ENCODE measurements around the gene ADAT2.

The ADAT2 gene

DNA sequence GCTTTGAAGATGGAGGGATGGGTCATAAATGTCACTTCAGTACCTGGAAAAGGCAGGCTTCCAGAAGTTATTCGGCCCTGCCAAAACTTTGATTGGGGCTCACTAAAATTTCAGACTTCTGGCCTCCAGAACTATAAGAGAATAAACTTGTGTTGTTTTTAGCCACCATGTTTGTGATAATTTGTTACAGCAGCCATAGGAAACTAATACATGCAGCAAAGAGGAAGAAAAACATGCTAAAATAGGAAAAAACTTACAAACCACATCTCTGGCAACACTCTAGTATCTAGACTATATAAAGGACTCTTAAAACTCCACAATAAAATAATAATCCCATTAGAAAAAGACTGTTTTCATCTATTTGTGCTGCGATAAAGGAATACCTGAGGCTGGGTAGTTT is 9.5 kb downstream of the ADAT2 start:
- no peak for DNase-seq

- DNase-seq = no peak
Observed at GRCh38 chr6:143432588-143432987, 17.9 kb downstream of the ADAT2 start.

GRCh38 chr6:143431226-143431625 is 19.3 kb downstream of the ADAT2 start:
- no peak for DNase-seq

DNA sequence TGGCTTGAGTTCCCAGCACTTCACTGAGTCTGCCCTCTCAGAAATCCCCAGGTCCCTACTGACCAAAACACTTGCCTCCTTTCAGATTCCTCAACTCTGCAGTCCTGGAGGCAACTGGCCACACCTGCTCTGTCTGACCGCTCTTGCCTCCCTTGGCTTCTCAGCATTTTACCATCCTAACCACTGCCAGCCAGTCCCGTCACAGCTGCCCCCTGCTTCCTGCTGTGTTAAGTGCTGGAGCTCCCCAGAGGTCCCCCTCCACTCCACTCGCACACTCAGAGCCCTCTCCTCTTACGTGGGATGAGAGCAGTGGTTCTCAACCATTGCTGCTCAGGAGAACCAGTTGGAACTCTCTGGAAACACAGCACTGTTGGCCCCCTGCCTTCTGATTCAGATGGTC is 20.5 kb downstream of the ADAT2 start:
- no peak for DNase-seq

DNA sequence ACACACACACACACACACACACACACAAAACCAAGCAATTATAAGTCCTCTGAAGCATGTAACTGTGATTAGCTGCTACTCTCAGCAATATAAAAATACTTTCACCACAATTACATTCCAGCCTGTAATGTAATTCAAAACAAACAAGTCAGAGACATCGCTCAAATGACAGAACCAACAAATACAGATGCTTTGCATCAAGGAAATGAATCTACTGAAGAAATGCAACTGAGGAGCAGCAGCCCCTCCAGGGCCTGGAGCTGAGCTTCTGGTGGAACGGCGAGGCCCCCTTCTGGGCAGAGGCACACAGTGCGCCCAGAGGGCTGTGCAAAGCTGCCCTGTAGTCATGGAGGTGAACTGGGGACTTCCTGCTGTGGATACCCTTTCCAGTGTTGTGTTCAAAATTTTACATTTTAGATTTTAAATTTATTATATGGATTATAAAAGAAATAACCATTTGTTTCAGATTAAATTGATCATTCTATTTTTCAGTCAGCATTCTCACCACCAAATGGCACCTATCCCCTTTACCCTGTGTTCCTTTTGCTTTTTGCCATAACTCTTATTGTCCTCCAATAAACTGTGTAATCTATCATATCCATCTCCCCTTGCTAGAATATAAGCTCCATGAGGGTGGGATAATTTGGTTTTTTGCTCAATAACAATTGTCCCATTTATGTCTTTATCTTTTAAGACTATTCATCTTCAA is 23.2 kb downstream of the ADAT2 start:
- DNase-seq = peak in 11 of 14 donors; percentile 8 to 72 (median 25)

DNA sequence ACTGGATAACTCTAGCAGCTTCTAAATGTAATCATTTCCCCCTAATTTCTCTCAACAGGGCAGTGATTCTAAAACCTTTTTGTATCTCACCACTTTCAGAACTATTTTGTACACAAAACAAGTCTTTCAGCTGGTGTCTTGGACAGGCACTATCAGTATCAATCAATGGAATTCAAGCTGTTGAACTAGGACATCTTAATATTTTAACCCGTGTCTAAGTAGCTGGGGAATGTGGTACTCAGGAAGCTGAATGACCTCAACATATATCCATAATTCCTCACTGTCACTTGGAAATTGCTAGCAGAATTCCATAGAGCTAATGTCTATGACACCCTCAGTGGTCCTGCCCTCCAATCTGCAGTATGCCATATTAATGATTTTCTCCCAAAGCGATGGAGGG is 24.5 kb downstream of the ADAT2 start:
- DNase-seq = no peak

DNA sequence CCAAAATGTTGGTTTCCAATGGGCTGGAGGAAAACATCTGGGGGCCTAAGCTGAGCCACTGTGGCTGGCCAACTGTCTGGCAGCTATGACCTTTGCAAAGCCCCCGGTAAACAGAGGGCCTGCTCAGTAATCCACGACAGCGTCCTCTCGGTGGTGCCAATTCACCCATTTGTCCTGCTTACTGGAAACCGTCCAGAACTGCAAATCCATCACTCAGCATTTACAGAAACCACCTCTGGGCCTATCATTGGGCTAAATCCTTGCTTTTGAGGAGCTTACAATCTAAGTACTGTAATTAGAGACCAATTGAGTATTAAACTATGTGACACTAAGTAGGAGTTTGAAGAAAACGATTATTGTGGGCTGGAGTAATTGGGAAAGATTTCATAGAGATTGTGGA is 31.0 kb downstream of the ADAT2 start:
- no peak for DNase-seq

GRCh38 chr6:143414769-143415168 is 35.7 kb downstream of the ADAT2 start:
- no peak for DNase-seq

- no peak for DNase-seq
Observed at GRCh38 chr6:143410859-143411270, 39.6 kb downstream of the ADAT2 start.

- DNase-seq = no peak
Observed at GRCh38 chr6:143408787-143409162, 41.7 kb downstream of the ADAT2 start.

- DNase-seq = no peak
Observed at GRCh38 chr6:143408151-143408786, 42.2 kb downstream of the ADAT2 start.

DNA sequence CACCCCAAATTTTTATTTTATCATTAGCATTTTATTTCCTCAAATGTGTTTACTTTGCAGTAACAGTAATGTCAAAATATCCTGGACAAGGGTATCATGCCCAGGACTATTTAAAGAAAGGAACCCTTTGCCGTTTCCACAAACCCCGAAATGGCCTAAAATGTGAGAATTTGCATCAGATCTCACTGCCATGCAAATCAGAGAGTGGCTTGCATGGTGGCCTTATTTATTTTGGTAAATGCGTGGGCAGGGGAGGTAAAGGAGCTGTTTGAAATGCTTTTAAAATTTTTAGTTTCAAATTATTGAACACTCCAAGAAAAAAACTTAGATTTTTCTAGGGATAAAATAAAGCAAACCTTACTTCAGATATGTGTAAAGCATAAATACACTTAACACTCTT is 43.8 kb downstream of the ADAT2 start:
- DNase-seq = no peak

GRCh38 chr6:143405373-143406154 is 44.9 kb downstream of the ADAT2 start:
- DNase-seq = no peak

DNA sequence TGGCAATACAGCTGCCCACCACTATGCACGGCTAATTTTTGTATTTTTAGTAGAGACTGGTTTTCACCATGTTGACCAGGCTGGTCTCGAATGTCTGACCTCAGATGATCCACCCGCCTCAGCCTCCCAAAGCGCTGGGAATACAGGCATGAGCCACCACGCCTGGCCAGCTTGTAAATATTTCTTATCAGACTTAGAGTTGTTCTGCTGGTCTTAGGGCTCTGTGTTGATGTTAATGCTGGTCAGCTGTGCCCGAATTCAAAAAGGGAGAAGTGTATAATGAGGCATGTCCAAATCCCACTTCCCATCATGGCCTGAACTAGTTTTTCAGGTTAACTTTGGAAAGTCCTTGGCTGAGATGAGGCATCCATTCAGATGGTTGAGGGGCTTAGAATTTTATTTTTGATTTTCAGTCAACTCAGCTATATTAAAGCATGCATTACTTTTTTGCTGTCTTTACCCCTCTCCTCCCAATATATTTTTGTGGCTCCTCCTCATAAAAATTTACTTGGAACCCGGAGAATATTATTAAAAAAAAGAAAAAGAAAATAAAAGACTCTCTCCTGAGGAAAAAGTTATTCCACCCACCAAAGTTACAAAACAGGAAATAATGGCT is 47.7 kb downstream of the ADAT2 start:
- no peak for DNase-seq

GRCh38 chr6:143401636-143402370 is 48.7 kb downstream of the ADAT2 start:
- DNase-seq = no peak

- DNase-seq = no peak
Observed at GRCh38 chr6:143401068-143401446, 49.4 kb downstream of the ADAT2 start.

GRCh38 chr6:143400258-143401067 is 50.0 kb downstream of the ADAT2 start:
- no peak for DNase-seq

GRCh38 chr6:143399775-143400174 is 50.7 kb downstream of the ADAT2 start:
- DNase-seq = no peak

DNA sequence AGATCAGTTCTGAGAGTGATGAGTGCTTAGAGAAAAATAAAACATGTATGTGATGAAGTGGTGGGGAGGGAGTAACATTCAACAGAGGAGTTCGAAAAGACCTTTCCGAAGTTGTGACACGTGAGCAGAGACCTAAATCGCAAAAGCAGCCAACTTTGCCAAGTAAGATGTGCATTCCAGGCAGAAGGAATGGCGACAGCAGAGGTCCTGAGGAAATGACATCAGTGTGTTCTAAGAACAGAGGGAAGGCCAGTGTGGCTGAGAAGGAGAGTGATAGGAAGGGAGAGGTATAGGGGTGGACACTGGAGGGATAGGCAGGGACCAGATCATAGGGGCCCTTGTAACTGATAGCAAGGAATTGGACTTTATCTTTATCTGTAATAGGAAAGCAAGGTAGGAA is 51.3 kb downstream of the ADAT2 start:
- DNase-seq = no peak

GRCh38 chr6:143397227-143398222 is 53.0 kb downstream of the ADAT2 start:
- no peak for DNase-seq
